MM.1S (cell line): ENCODE measurements around the gene BCL11A.

ENCODE experiments used
- CTCF ChIP-seq: fragments of 300-600 bp; sonication (generic); IDR thresholded peaks from 2 replicates; pipeline ENCODE4 v1.5.1; 2016; ENCODE audit warnings: antibody characterized with exemption, low read length, mixed read lengths
- EZH2 ChIP-seq: fragments of 300-600 bp; sonication (generic); optimal IDR thresholded peaks from 2 replicates; pipeline ENCODE3; 2017; ENCODE audit warnings: low read depth, mild to moderate bottlenecking, antibody characterized with exemption, low read length, mixed read lengths
- EZH2phosphoT487 ChIP-seq: fragments of 300-600 bp; sonication (generic); IDR thresholded peaks from 2 replicates; pipeline ENCODE4 v1.6.1; 2018; ENCODE audit warnings: antibody characterized with exemption, low read length

GRCh38 chr2:60577682-60578283, 24.3 kb upstream of the BCL11A start:
- TF ChIP-seq EZH2 (no peak), CTCF (no peak), EZH2phosphoT487 (no peak)
